Panc1 (cell line): ENCODE results near the gene FGGY.

Source experiments
- CTCF ChIP-seq: fragments of 450-650 bp; IDR thresholded peaks from 2 replicates; pipeline ENCODE4 v1.5.1; 2017; ENCODE audit warnings: mild to moderate bottlenecking
- POLR2AphosphoS5 ChIP-seq: IDR thresholded peaks from 2 replicates; pipeline ENCODE4 v1.6.1; 2012; ENCODE audit warnings: mild to moderate bottlenecking, low read depth, low read length, moderate library complexity
- SIN3A ChIP-seq: IDR thresholded peaks from 2 replicates; pipeline ENCODE4 v1.6.1; 2012; ENCODE audit warnings: low read depth, mild to moderate bottlenecking, low read length, moderate library complexity, borderline replicate concordance; ENCODE audit not compliant: insufficient read depth

GRCh38 chr1:59357645-59358320, 60.9 kb downstream of the FGGY start:
- no peak for TF ChIP-seq CTCF
- no peak for TF ChIP-seq SIN3A
- TF ChIP-seq POLR2AphosphoS5: no peak
